ENCODE data around the gene DTNA. TPM values are rescaled to one million over a fixed set of nuclear protein-coding genes. Genes with fewer than 3 reads are reported as not detected.

Gene DTNA
- total RNA-seq, 1 experiment from 2014 or later: not detected

DNA sequence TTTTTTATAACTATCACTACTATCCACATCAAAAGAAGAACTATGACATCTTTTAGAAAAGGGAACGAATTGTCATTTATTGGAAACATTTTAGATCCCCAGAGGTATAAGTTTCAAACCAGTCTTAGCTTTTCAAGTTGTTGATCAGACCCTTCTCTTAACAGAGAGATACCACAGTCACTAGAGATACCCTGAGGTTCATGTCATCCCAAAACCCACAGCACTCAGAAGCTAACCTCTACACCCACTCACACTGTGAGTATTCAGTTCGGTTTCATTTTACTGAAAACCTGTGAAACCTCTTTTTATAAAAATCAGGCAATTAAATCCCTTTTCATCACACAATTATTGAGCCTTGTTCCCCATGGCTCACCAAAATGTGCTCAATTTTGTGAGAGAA, 156.2 kb downstream of the DTNA start:
- H3K9me2 ChIP-seq (ENCODE audit: insufficient read depth): no peaks in the 10 kb centered on the region
- no peaks in the 10 kb centered on the region for H3K4me1 ChIP-seq (replicated peaks; ENCODE audit: insufficient read depth)
- no peak overlapping the region for H2AFZ ChIP-seq
- no peak overlapping the region for H3K27ac ChIP-seq
- no peaks in the 10 kb centered on the region for H3K79me2 ChIP-seq (ENCODE audit: low read depth)
- H3K4me3 ChIP-seq: no peak overlapping the region
- intact Hi-C loops (cut with micrococcal nuclease; ENCODE audit: unreplicated experiment): loop anchor here (2.0 to 10.0 kb wide), 2 partner anchors 138 to 278 kb away; no protein-coding TSS in a partner anchor
- no TSS peak for BruUV-seq (replicated peaks)
- H3F3A ChIP-seq (ENCODE audit: insufficient read depth, low read depth): no peaks in the 10 kb centered on the region
- ChIA-PET CTCF (interaction anchor here (0.6 kb wide), 1 partner anchor 689 kb away, joined by 3 read pairs; no protein-coding TSS in a partner anchor), POLR2A (ENCODE audit: unreplicated experiment) (no interaction called here)
- no peak for TF ChIP-seq EZH2 (IDR thresholded peaks at IDR 0.05; ENCODE audit: low read depth)
- TF ChIP-seq, protein P1, sequence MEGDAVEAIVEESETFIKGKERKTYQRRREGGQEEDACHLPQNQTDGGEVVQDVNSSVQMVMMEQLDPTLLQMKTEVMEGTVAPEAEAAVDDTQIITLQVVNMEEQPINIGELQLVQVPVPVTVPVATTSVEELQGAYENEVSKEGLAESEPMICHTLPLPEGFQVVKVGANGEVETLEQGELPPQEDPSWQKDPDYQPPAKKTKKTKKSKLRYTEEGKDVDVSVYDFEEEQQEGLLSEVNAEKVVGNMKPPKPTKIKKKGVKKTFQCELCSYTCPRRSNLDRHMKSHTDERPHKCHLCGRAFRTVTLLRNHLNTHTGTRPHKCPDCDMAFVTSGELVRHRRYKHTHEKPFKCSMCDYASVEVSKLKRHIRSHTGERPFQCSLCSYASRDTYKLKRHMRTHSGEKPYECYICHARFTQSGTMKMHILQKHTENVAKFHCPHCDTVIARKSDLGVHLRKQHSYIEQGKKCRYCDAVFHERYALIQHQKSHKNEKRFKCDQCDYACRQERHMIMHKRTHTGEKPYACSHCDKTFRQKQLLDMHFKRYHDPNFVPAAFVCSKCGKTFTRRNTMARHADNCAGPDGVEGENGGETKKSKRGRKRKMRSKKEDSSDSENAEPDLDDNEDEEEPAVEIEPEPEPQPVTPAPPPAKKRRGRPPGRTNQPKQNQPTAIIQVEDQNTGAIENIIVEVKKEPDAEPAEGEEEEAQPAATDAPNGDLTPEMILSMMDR (conservative IDR thresholded peaks at IDR 0.05): no peak
- no peak for DNase-seq
- no peaks in the 10 kb centered on the region for H4K20me1 ChIP-seq (ENCODE audit: insufficient read depth)
- no peak overlapping the region for H3K4me2 ChIP-seq
- H3K27me3 ChIP-seq (ENCODE audit: insufficient read depth, low read depth): no peaks in the 10 kb centered on the region
- H3K9me3 ChIP-seq (ENCODE audit: insufficient read depth, low read depth): no peaks in the 10 kb centered on the region
- H3K36me3 ChIP-seq (ENCODE audit: low read depth): no peaks in the 10 kb centered on the region

GRCh38 chr18:34866739-34867138, 156.6 kb downstream of the DTNA start:
- Histone ChIP-seq H3K9me2 (ENCODE audit: insufficient read depth) (no peaks in the 10 kb centered on the region), H3K4me1 (replicated peaks; ENCODE audit: insufficient read depth) (no peaks in the 10 kb centered on the region), H4K20me1 (ENCODE audit: insufficient read depth) (no peaks in the 10 kb centered on the region), H3K27ac (no peak overlapping the region), H2AFZ (no peak overlapping the region), H3K4me2 (no peak overlapping the region), H3K4me3 (no peak overlapping the region), H3K36me3 (ENCODE audit: low read depth) (no peaks in the 10 kb centered on the region), H3K27me3 (ENCODE audit: insufficient read depth, low read depth) (no peaks in the 10 kb centered on the region), H3F3A (ENCODE audit: insufficient read depth, low read depth) (no peaks in the 10 kb centered on the region), H3K79me2 (ENCODE audit: low read depth) (no peaks in the 10 kb centered on the region), H3K9me3 (ENCODE audit: insufficient read depth, low read depth) (no peaks in the 10 kb centered on the region)
- TF ChIP-seq, protein P1 (conservative IDR thresholded peaks at IDR 0.05): peak; percentile 64
- no peak for TF ChIP-seq EZH2 (IDR thresholded peaks at IDR 0.05; ENCODE audit: low read depth)
- DNase-seq: no peak
- intact Hi-C loops (cut with micrococcal nuclease; ENCODE audit: unreplicated experiment): loop anchor here (2.0 to 10.0 kb wide), 2 partner anchors 138 to 278 kb away; no protein-coding TSS in a partner anchor
- CTCF ChIA-PET: interaction anchor here (0.6 kb wide), 1 partner anchor 689 kb away, joined by 3 read pairs; no protein-coding TSS in a partner anchor
- POLR2A ChIA-PET (ENCODE audit: unreplicated experiment): no interaction called here
- BruUV-seq (replicated peaks): no TSS peak

GRCh38 chr18:34867520-34867919, 157.4 kb downstream of the DTNA start:
- CTCF ChIA-PET: no interaction called here
- POLR2A ChIA-PET (ENCODE audit: unreplicated experiment): no interaction called here
- no peaks in the 10 kb centered on the region for H3K4me1 ChIP-seq (replicated peaks; ENCODE audit: insufficient read depth)
- H2AFZ ChIP-seq: no peak overlapping the region
- H3K4me2 ChIP-seq: no peak overlapping the region
- H3K27me3 ChIP-seq (ENCODE audit: insufficient read depth, low read depth): no peaks in the 10 kb centered on the region
- H3F3A ChIP-seq (ENCODE audit: insufficient read depth, low read depth): no peaks in the 10 kb centered on the region
- H3K9me2 ChIP-seq (ENCODE audit: insufficient read depth): no peaks in the 10 kb centered on the region
- no peaks in the 10 kb centered on the region for H3K36me3 ChIP-seq (ENCODE audit: low read depth)
- no peaks in the 10 kb centered on the region for H3K9me3 ChIP-seq (ENCODE audit: insufficient read depth, low read depth)
- no peak overlapping the region for H3K27ac ChIP-seq
- BruUV-seq (replicated peaks): no TSS peak
- H4K20me1 ChIP-seq (ENCODE audit: insufficient read depth): no peaks in the 10 kb centered on the region
- TF ChIP-seq, protein P1 (conservative IDR thresholded peaks at IDR 0.05): no peak
- TF ChIP-seq EZH2 (IDR thresholded peaks at IDR 0.05; ENCODE audit: low read depth): no peak
- no peak overlapping the region for H3K4me3 ChIP-seq
- intact Hi-C loops (cut with micrococcal nuclease; ENCODE audit: unreplicated experiment): loop anchor here (2.0 to 10.0 kb wide), 2 partner anchors 137 to 277 kb away; no protein-coding TSS in a partner anchor
- H3K79me2 ChIP-seq (ENCODE audit: low read depth): no peaks in the 10 kb centered on the region
- DNase-seq: no peak
